Gastroesophageal sphincter (tissue), 4 donors: ENCODE data around the gene ELF1. TPM values are rescaled to one million over a fixed set of nuclear protein-coding genes. Genes with fewer than 3 reads are reported as not detected.

Source experiments
- ATAC-seq: fragments of 150-250 bp; one replicate; pipeline ENCODE4 v1.9.1; 2016; ENCODE audit warnings: mild to moderate bottlenecking, moderate library complexity
- H3K27ac ChIP-seq, 4 donors: fragments of 200-600 bp; sonication (generic) in 3 of 4; 1 replicate in 3 of 4; 2 replicates in 1 of 4; pipeline ENCODE4 v1.5.1; 2016 to 2019
- H3K27me3 ChIP-seq: fragments of 200-600 bp; sonication (generic); one replicate; pipeline ENCODE4 v1.5.1; 2019
- H3K36me3 ChIP-seq, 2 donors: fragments of 200-600 bp; sonication (generic); one replicate each; pipeline ENCODE4 v1.5.1; 2019; ENCODE audit warnings: control low read depth in 1 of 2
- H3K4me1 ChIP-seq, 3 donors: fragments of 200-600 bp; sonication (generic); 1 replicate in 2 of 3; 2 replicates in 1 of 3; pipeline ENCODE4 v1.5.1; 2016 to 2019; ENCODE audit warnings: control low read depth in 2 of 3
- H3K4me3 ChIP-seq, 2 donors: fragments of 200-600 bp; sonication (generic); one replicate each; pipeline ENCODE4 v1.5.1; 2019; ENCODE audit warnings: mild to moderate bottlenecking in 1 of 2, moderate library complexity in 1 of 2
- H3K9me3 ChIP-seq, 3 donors: fragments of 200-600 bp; sonication (generic); one replicate each; pipeline ENCODE4 v1.5.1; 2017 to 2019; ENCODE audit warnings: control low read depth in 2 of 3
- CTCF ChIP-seq, 4 experiments: fragments of 200-600 bp in 2 of 4; fragments of 450-650 bp in 2 of 4; sonication (generic) in 1 of 4; IDR thresholded peaks; one replicate each; pipeline ENCODE4 v1.5.1; 2017 to 2019; ENCODE audit warnings: antibody characterized with exemption in 4 of 4, mild to moderate bottlenecking in 2 of 4, moderate library complexity in 2 of 4
- EP300 ChIP-seq: sonication (generic); formaldehyde crosslinking; IDR thresholded peaks from one replicate; pipeline ENCODE4 v1.6.1; 2017; ENCODE audit warnings: antibody characterized with exemption, mild to moderate bottlenecking
- POLR2A ChIP-seq, 2 donors: fragments of 450-650 bp; IDR thresholded peaks; one replicate each; pipeline ENCODE4 v1.6.1; 2017; ENCODE audit warnings: antibody characterized with exemption in 2 of 2, mild to moderate bottlenecking in 2 of 2, moderate library complexity in 1 of 2
- POLR2AphosphoS5 ChIP-seq: sonication (generic); formaldehyde crosslinking; IDR thresholded peaks from one replicate; pipeline ENCODE4 v1.6.1; 2017; ENCODE audit warnings: antibody characterized with exemption
- WGBS, 2 donors: methylation state at CpG; one replicate each; pipeline ENCODE4 v1.1.5; 2018; ENCODE audit warnings: low coverage in 1 of 2; 5-methylcytosine and 5-hydroxymethylcytosine counted together
- total RNA-seq, 4 donors: library from RNA; depleted of rRNA; stranded (reverse); fragments of >200 nt; gene quantifications; one replicate each; pipeline ENCODE4 v1.1.0, GENCODE V29; 2016

Gene ELF1
- total RNA-seq, 4 donors from 2014 or later, result 58.2 to 86.6 (median 69.3) TPM

GRCh38 chr13:40987606-40988280 is 31.4 kb downstream of the ELF1 start:
- H3K36me3 ChIP-seq, result no peaks in the 10 kb centered on the region
- peaks cover 16 to 56% (median 19%) of the 10 kb centered on the region in 3 donors for H3K4me1 ChIP-seq
- 70 to 87% methylated on average over 2 of the region's 2 CpGs for WGBS, 2 donors
- no peaks in the 10 kb centered on the region for H3K27me3 ChIP-seq
- H3K27ac ChIP-seq, result no peak overlapping the region
- no peak for TF ChIP-seq EP300
- no peak for TF ChIP-seq POLR2A (IDR thresholded peaks at IDR 0.05)
- no peak for TF ChIP-seq CTCF (IDR thresholded peaks at IDR 0.05)
- TF ChIP-seq POLR2AphosphoS5, result no peak
- no peak overlapping the region for H3K4me3 ChIP-seq
- H3K9me3 ChIP-seq, result no peaks in the 10 kb centered on the region
- no peak for ATAC-seq

GRCh38 chr13:40986101-40986856 is 32.8 kb downstream of the ELF1 start:
- peak overlapping the region; percentile 2 to 54 (median 20) for H3K27ac ChIP-seq
- H3K9me3 ChIP-seq, result no peaks in the 10 kb centered on the region
- H3K4me3 ChIP-seq, result no peak overlapping the region
- no peaks in the 10 kb centered on the region for H3K27me3 ChIP-seq
- 30 to 38% methylated on average over 5 of the region's 5 CpGs for WGBS, 2 donors
- ATAC-seq, result no peak
- no peaks in the 10 kb centered on the region for H3K36me3 ChIP-seq
- peaks cover 16 to 55% (median 19%) of the 10 kb centered on the region in 3 donors for H3K4me1 ChIP-seq
- TF ChIP-seq POLR2A (IDR thresholded peaks at IDR 0.05) (no peak), EP300 (no peak), POLR2AphosphoS5 (no peak), CTCF (IDR thresholded peaks at IDR 0.05) (no peak)

GRCh38 chr13:40985381-40986100 is 33.6 kb downstream of the ELF1 start:
- Histone ChIP-seq H3K27me3 (no peaks in the 10 kb centered on the region), H3K4me1 (peaks cover 16 to 56% (median 19%) of the 10 kb centered on the region in 3 donors), H3K27ac (peak overlapping the region in 3 of 4 donors; percentile 2 to 70 (median 50)), H3K36me3 (no peaks in the 10 kb centered on the region), H3K9me3 (no peaks in the 10 kb centered on the region), H3K4me3 (no peak overlapping the region)
- no peak for ATAC-seq
- TF ChIP-seq CTCF (IDR thresholded peaks at IDR 0.05) (no peak), EP300 (no peak), POLR2AphosphoS5 (no peak), POLR2A (IDR thresholded peaks at IDR 0.05) (no peak)
- 64 to 69% methylated on average over 5 of the region's 5 CpGs for WGBS, 2 donors

- H3K9me3 ChIP-seq, result no peaks in the 10 kb centered on the region
- no peaks in the 10 kb centered on the region for H3K36me3 ChIP-seq
- H3K27me3 ChIP-seq, result no peaks in the 10 kb centered on the region
- TF ChIP-seq CTCF (IDR thresholded peaks at IDR 0.05), result no peak
- no peak for TF ChIP-seq POLR2AphosphoS5
- no peak for TF ChIP-seq EP300
- TF ChIP-seq POLR2A (IDR thresholded peaks at IDR 0.05), result no peak
- H3K4me3 ChIP-seq, result peak overlapping the region; percentile 13 to 19
- H3K27ac ChIP-seq, result peak overlapping the region; percentile 19 to 70 (median 38)
- ATAC-seq, result no peak
- 36 to 46% methylated on average over 3 of the region's 3 CpGs for WGBS, 2 donors
- peaks cover 16 to 63% (median 19%) of the 10 kb centered on the region in 3 donors for H3K4me1 ChIP-seq
Measured at GRCh38 chr13:40984668-40985366, 34.3 kb downstream of the ELF1 start.
